ENCODE measurements around the gene CAMSAP2. TPM values are rescaled to one million over a fixed set of nuclear protein-coding genes. Genes with fewer than 3 reads are reported as not detected.

CAMSAP2 gene
- total RNA-seq, 1 experiment from 2014 or later: 28.6 TPM

- Histone ChIP-seq H3F3A (ENCODE audit: low read length, unreplicated experiment) (peaks cover 5% of the 10 kb centered on the region), H3K4me1 (ENCODE audit: insufficient read depth, low read length) (peaks cover 9% of the 10 kb centered on the region), H3K4me3 (ENCODE audit: low read length) (0 out of 2 replicates have a peak overlapping the region, but pooled peaks have one; percentile 1), H3K9me2 (replicated peaks; ENCODE audit: low read length) (no peaks in the 10 kb centered on the region), H4K20me1 (ENCODE audit: low read length) (peaks cover 4% of the 10 kb centered on the region; the same call in 1 of the 2 replicates), H3K27ac (ENCODE audit: low read length) (peak overlapping the region; percentile 52), H3K9ac (ENCODE audit: low read length) (0 out of 2 replicates have a peak overlapping the region, but pooled peaks have one; percentile 1), H2AFZ (ENCODE audit: low read length) (no peak overlapping the region), H3K4me2 (ENCODE audit: low read length) (peak overlapping the region; percentile 38), H3K36me3 (ENCODE audit: low read depth, low read length) (peaks cover 33% of the 10 kb centered on the region), H3K9me3 (ENCODE audit: low read length) (no peaks in the 10 kb centered on the region), H3K79me2 (ENCODE audit: low read length) (peaks cover 24% of the 10 kb centered on the region), H3K27me3 (ENCODE audit: low read length) (no peaks in the 10 kb centered on the region)
- ATAC-seq (peak; percentile 91), DNase-seq (peak; percentile 91)
- TF ChIP-seq EZH2phosphoT487 (IDR thresholded peaks at IDR 0.05; ENCODE audit: borderline replicate concordance, low read length) (no peak), EZH2 (IDR thresholded peaks at IDR 0.05; ENCODE audit: low read length, unreplicated experiment) (no peak)
- TF ChIP-seq, protein P1, sequence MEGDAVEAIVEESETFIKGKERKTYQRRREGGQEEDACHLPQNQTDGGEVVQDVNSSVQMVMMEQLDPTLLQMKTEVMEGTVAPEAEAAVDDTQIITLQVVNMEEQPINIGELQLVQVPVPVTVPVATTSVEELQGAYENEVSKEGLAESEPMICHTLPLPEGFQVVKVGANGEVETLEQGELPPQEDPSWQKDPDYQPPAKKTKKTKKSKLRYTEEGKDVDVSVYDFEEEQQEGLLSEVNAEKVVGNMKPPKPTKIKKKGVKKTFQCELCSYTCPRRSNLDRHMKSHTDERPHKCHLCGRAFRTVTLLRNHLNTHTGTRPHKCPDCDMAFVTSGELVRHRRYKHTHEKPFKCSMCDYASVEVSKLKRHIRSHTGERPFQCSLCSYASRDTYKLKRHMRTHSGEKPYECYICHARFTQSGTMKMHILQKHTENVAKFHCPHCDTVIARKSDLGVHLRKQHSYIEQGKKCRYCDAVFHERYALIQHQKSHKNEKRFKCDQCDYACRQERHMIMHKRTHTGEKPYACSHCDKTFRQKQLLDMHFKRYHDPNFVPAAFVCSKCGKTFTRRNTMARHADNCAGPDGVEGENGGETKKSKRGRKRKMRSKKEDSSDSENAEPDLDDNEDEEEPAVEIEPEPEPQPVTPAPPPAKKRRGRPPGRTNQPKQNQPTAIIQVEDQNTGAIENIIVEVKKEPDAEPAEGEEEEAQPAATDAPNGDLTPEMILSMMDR (conservative IDR thresholded peaks at IDR 0.05; ENCODE audit: low read depth, low read length): no peak
- no TSS peak for BruUV-seq (replicated peaks)
- intact Hi-C loops (cut with micrococcal nuclease): loop anchor here (2.0 kb wide), 1 partner anchor 33 kb away; the partner anchor contains the start of gene CAMSAP2
- ChIA-PET CTCF (interaction anchor here (0.8 kb wide), 1 partner anchor 150 kb away, joined by 3 read pairs; no protein-coding TSS in a partner anchor), POLR2A (ENCODE audit: unreplicated experiment) (interaction anchor here (0.5 to 0.7 kb wide), 3 partner anchors 32 to 160 kb away, joined by 3 to 12 read pairs (median 6); no protein-coding TSS in a partner anchor)
Observed at GRCh38 chr1:200771625-200772555, 33.2 kb downstream of the CAMSAP2 start.

- no peak overlapping the region for H3K4me2 ChIP-seq (ENCODE audit: low read length)
- no peak overlapping the region for H3K9ac ChIP-seq (ENCODE audit: low read length)
- no TSS peak for BruUV-seq (replicated peaks)
- peaks cover 21% of the 10 kb centered on the region for H3K36me3 ChIP-seq (ENCODE audit: low read depth, low read length)
- no peaks in the 10 kb centered on the region for H3K27me3 ChIP-seq (ENCODE audit: low read length)
- H4K20me1 ChIP-seq (ENCODE audit: low read length): peaks cover 4% of the 10 kb centered on the region; the same call in 1 of the 2 replicates
- H3K4me1 ChIP-seq (ENCODE audit: insufficient read depth, low read length): peaks cover 9% of the 10 kb centered on the region
- no peak for ATAC-seq
- no peaks in the 10 kb centered on the region for H3K9me3 ChIP-seq (ENCODE audit: low read length)
- H3F3A ChIP-seq (ENCODE audit: low read length, unreplicated experiment): peaks cover 5% of the 10 kb centered on the region
- intact Hi-C loops (cut with micrococcal nuclease): no loop called here
- H3K79me2 ChIP-seq (ENCODE audit: low read length): peaks cover 35% of the 10 kb centered on the region
- ChIA-PET CTCF (no interaction called here), POLR2A (ENCODE audit: unreplicated experiment) (interaction anchor here (0.6 kb wide), 1 partner anchor 8 kb away, joined by 6 read pairs; no protein-coding TSS in a partner anchor)
- no peak overlapping the region for H2AFZ ChIP-seq (ENCODE audit: low read length)
- H3K27ac ChIP-seq (ENCODE audit: low read length): no peak overlapping the region
- H3K9me2 ChIP-seq (replicated peaks; ENCODE audit: low read length): no peaks in the 10 kb centered on the region
- DNase-seq: no peak
- no peak overlapping the region for H3K4me3 ChIP-seq (ENCODE audit: low read length)
- TF ChIP-seq, protein P1 (conservative IDR thresholded peaks at IDR 0.05; ENCODE audit: low read depth, low read length): no peak
- TF ChIP-seq EZH2 (IDR thresholded peaks at IDR 0.05; ENCODE audit: low read length, unreplicated experiment) (no peak), EZH2phosphoT487 (IDR thresholded peaks at IDR 0.05; ENCODE audit: borderline replicate concordance, low read length) (no peak)
Observed at GRCh38 chr1:200774311-200774710, 35.6 kb downstream of the CAMSAP2 start.
